ENCODE data around the gene KRT82.

Gene KRT82

DNA sequence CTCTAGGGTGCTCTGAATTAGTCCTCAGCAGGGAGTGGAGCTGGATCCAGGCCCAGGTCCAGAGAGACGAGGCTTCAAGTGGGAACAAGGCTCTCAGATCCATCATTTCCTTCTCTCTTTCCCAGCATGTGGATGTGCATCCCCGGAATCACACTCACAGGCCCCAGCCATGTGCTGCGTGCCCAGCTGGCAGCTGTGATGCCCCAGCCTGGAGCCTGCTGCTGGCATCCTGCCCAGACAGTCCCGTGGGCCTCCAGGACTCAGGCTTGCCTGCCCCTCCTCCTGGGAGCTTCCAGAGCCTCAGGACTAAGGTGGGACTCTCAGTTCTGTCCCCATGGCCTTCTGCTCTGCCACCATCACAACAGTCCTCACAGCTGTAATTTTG, 14.5 kb downstream of the KRT82 start:
- Histone ChIP-seq H3K27ac (ENCODE audit: low read length) (no peak overlapping the region), H3K36me3 (ENCODE audit: control insufficient read depth in 1 of 2, insufficient read depth in 2 of 2, low read length in 2 of 2) (no peaks in the 10 kb centered on the region), H3K4me3 (ENCODE audit: low read depth in 1 of 2, low read length in 2 of 2) (no peak overlapping the region), H3K4me1 (ENCODE audit: control insufficient read depth in 1 of 2, insufficient read depth in 2 of 2, low read length in 2 of 2) (no peaks in the 10 kb centered on the region), H3K9me3 (ENCODE audit: control insufficient read depth in 1 of 2, low read length in 2 of 2) (no peaks in the 10 kb centered on the region), H3K27me3 (ENCODE audit: low read depth, low read length) (no peaks in the 10 kb centered on the region)

DNA sequence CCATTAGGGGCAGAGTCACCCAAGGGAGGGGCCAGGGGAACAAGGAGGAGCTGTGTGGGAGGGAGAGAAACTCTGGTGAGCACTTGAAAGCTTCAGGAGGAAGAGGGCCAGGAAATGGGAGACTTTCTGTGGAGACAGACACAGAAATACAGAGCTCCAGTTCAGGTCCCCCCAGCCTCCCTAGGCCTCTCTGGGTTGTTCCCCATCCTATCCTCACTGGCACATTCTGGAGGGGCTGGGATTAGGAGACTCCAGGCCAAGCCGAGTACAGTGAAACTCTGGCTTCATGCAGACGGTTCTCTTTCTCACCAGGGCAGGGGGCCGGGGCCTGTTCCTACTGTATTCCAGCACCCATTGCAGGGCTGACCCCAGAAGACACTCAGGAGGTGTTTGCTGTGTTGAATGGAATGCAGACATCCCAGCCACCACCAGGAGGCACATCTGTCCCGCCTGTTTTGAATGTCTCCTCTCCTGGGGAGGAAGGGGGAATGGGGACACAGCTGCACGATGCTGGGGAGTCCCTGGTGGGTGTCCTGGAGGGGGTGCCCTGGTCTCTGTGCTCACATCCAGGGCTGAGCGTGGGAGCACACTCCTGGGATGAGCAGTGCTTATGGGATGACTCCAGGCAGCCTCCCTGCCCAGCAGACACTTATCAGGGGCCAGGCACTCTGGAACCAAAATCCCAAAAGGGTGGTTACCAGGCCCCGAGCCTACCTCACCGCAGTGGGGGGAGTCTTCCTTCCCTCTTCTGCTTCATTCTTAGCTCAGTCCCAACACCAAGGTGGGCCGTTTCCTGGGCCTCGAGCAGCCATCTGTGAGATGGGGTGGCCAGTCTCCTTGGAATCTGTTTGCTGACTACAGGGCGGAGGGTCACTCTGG, 15.2 kb downstream of the KRT82 start:
- Histone ChIP-seq H3K9me3 (ENCODE audit: control insufficient read depth in 1 of 2, low read length in 2 of 2) (no peaks in the 10 kb centered on the region), H3K27me3 (ENCODE audit: low read depth, low read length) (no peaks in the 10 kb centered on the region), H3K4me3 (ENCODE audit: low read depth in 1 of 2, low read length in 2 of 2) (no peak overlapping the region), H3K27ac (ENCODE audit: low read length) (no peak overlapping the region), H3K4me1 (ENCODE audit: control insufficient read depth in 1 of 2, insufficient read depth in 2 of 2, low read length in 2 of 2) (no peaks in the 10 kb centered on the region), H3K36me3 (ENCODE audit: control insufficient read depth in 1 of 2, insufficient read depth in 2 of 2, low read length in 2 of 2) (no peaks in the 10 kb centered on the region)

DNA sequence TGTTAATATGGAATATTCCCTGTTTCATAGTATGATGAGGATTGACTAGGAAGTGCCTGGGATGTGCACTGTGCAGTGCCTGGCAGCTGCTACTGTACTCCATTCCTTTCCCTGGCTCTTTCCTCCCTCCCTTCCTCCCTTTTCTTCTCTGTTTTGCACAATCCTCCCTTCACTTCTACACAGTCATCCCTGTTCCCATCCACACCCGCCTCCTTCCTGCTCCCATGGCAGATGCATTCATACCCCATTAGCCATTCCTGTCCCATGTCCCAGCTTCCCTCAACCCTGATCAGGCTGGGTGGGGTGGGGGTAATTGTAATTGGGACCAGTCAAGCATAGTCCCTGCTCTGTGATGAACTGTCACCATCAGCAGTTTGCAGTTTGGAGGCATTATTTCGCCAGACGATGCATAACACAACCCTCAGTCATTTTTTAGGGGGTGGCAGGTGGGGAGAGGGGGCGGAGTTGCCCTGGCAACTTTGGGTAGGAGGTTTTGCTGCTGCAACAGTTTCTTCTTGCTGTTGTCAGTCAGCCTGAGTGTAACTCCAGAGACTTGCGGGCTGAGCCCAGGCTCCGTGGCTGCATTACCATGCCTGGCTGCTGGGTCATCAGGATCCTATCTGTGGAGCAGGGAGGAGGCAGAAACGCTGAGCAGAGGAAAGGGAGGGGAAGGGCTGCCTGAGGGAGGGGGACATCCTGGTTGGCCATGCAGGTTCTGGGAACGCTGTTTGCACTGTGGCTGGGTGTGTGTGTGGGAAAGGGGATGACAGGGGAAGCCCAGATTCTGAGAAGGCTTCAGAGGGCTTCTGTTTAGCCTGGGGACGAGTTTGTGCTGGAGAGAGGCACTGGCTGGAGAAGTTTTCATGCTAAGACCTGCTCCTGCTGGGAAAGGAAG, 16.6 kb downstream of the KRT82 start:
- H3K36me3 ChIP-seq (ENCODE audit: control insufficient read depth in 1 of 2, insufficient read depth in 2 of 2, low read length in 2 of 2) = no peaks in the 10 kb centered on the region
- H3K4me1 ChIP-seq (ENCODE audit: control insufficient read depth in 1 of 2, insufficient read depth in 2 of 2, low read length in 2 of 2) = no peaks in the 10 kb centered on the region
- no peaks in the 10 kb centered on the region for H3K27me3 ChIP-seq (ENCODE audit: low read depth, low read length)
- H3K27ac ChIP-seq (ENCODE audit: low read length) = no peak overlapping the region
- H3K4me3 ChIP-seq (ENCODE audit: low read depth in 1 of 2, low read length in 2 of 2) = no peak overlapping the region
- H3K9me3 ChIP-seq (ENCODE audit: control insufficient read depth in 1 of 2, low read length in 2 of 2) = no peaks in the 10 kb centered on the region

DNA sequence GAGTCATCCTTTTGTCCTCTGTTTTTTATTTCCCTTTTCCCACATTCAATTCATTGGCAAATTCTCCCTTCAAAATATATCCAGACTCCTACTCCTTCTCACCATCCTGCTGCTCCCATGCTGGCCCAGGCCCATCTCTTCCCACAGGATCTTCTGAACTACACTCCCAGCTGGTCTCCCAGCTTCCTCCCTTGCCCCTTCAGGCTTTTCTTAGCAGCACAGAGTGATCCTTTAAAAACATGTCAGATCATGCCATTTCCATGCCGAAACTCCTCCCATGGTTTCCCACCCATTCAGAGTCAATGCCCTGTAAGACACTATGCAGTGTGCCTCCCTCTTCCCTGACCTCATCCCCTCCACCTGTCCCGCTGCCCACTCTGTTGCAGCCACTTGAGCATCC, 18.3 kb downstream of the KRT82 start:
- Histone ChIP-seq H3K4me1 (ENCODE audit: control insufficient read depth in 1 of 2, insufficient read depth in 2 of 2, low read length in 2 of 2) (no peaks in the 10 kb centered on the region), H3K4me3 (ENCODE audit: low read depth in 1 of 2, low read length in 2 of 2) (no peak overlapping the region), H3K9me3 (ENCODE audit: control insufficient read depth in 1 of 2, low read length in 2 of 2) (no peaks in the 10 kb centered on the region), H3K36me3 (ENCODE audit: control insufficient read depth in 1 of 2, insufficient read depth in 2 of 2, low read length in 2 of 2) (no peaks in the 10 kb centered on the region), H3K27me3 (ENCODE audit: low read depth, low read length) (no peaks in the 10 kb centered on the region), H3K27ac (ENCODE audit: low read length) (no peak overlapping the region)

DNA sequence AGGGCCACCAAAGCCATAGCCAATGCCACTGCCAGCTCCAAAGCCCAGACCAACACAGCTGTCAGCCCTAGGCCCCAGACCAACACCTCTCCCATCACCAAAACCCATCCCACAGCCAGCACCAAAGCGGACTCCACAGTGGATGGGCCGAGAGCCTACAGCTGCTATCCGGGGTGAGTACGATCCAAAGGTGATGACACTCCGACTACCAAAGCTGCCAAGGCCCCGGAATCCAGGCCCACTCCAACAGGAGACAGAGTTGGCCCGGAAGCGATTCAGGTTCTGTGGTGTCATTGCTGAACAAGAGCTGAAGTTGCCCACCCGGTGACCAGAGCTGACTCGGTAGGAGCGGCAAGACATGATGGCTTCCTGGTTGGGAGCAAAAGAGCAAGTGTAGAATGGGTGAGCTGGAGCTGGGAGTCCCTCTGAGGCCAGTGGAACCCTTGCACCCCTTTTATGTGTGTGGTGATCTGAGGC, 20.9 kb downstream of the KRT82 start, which contains the start of gene KRT84:
Gene KRT84, minus strand, starts transcription at position 427 of the 477 bp plus-strand sequence. Its CDS starts 67 bp downstream, at position 360.
- Histone ChIP-seq H3K27ac (ENCODE audit: low read length) (no peak within 1 kb of the TSS), H3K9me3 (ENCODE audit: control insufficient read depth in 1 of 2, low read length in 2 of 2) (no peaks in the 10 kb centered on the region), H3K4me1 (ENCODE audit: control insufficient read depth in 1 of 2, insufficient read depth in 2 of 2, low read length in 2 of 2) (no peaks in the 10 kb centered on the region), H3K4me3 (ENCODE audit: low read depth in 1 of 2, low read length in 2 of 2) (no peak within 1 kb of the TSS), H3K27me3 (ENCODE audit: low read depth, low read length) (no peaks in the 10 kb centered on the region), H3K36me3 (ENCODE audit: control insufficient read depth in 1 of 2, insufficient read depth in 2 of 2, low read length in 2 of 2) (no peaks in the 10 kb centered on the region)

DNA sequence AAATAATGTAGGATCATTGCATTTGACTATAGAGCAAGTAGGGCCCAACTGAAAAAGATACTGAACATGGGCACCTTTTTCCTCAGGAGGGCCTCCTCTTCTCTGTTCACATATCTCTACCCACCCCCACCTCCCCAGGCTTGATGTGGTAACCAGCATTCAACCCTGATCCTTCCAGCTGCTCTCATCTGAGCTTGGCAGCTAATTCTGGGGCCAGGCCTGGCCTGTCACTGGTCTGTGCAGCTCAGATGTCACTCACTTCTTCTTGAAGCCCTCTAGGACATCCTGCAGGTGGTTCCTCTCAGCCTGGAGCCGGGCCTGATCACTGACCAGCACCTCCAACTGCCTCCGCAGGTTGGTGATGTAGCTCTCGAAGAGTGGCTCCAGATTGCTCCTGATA, 22.8 kb downstream of the KRT82 start:
- no peaks in the 10 kb centered on the region for H3K36me3 ChIP-seq (ENCODE audit: control insufficient read depth in 1 of 2, insufficient read depth in 2 of 2, low read length in 2 of 2)

DNA sequence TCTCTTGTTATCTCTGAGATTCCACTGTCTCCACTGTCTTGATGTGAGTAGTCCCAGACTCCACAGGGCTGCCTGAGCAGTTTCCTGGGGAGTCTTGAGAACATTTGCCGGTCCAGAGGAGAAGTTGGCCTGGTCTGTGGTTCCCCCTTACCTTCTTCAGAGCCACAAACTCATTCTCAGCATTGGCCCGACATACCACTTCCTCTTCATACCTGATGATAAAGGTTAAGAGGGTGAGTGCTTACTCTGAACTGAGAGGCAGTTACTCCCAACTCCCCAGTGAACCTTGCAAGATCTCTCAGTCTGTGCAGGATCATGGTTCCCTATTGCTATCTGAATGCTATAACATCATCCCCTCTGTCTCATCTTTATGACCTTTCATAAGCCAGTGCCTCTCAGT, 23.3 kb downstream of the KRT82 start:
- Histone ChIP-seq H3K4me1 (ENCODE audit: control insufficient read depth in 1 of 2, insufficient read depth in 2 of 2, low read length in 2 of 2) (no peaks in the 10 kb centered on the region), H3K27me3 (ENCODE audit: low read depth, low read length) (no peaks in the 10 kb centered on the region), H3K36me3 (ENCODE audit: control insufficient read depth in 1 of 2, insufficient read depth in 2 of 2, low read length in 2 of 2) (no peaks in the 10 kb centered on the region), H3K9me3 (ENCODE audit: control insufficient read depth in 1 of 2, low read length in 2 of 2) (no peaks in the 10 kb centered on the region), H3K4me3 (ENCODE audit: low read depth in 1 of 2, low read length in 2 of 2) (no peak overlapping the region), H3K27ac (ENCODE audit: low read length) (no peak overlapping the region)

More for the DNA sequence above, 22.8 kb downstream of the KRT82 start:
- no peaks in the 10 kb centered on the region for H3K27me3 ChIP-seq (ENCODE audit: low read depth, low read length)
- no peak overlapping the region for H3K27ac ChIP-seq (ENCODE audit: low read length)
- H3K4me3 ChIP-seq (ENCODE audit: low read depth in 1 of 2, low read length in 2 of 2) = no peak overlapping the region
- no peaks in the 10 kb centered on the region for H3K9me3 ChIP-seq (ENCODE audit: control insufficient read depth in 1 of 2, low read length in 2 of 2)
- H3K4me1 ChIP-seq (ENCODE audit: control insufficient read depth in 1 of 2, insufficient read depth in 2 of 2, low read length in 2 of 2) = no peaks in the 10 kb centered on the region

DNA sequence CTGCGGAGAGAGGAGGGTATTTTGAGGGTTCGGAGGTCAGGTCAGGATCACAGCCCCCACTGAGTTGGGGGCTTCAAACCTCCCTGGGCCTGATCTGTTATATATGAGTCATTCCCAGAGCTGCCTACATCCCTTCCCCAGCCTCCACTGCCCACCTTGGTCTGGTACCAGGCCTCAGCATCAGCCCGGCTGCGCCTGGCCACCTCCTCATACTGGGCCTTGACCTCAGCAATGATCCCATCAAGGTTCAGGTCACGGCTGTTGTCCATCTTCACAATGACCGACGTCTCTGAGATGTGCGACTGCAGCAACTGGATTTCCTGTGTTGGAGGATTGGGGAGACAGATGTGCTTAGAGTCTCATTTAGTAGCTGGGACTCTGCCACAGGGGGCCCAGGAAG, 24.9 kb downstream of the KRT82 start:
- Histone ChIP-seq H3K36me3 (ENCODE audit: control insufficient read depth in 1 of 2, insufficient read depth in 2 of 2, low read length in 2 of 2) (no peaks in the 10 kb centered on the region), H3K4me1 (ENCODE audit: control insufficient read depth in 1 of 2, insufficient read depth in 2 of 2, low read length in 2 of 2) (no peaks in the 10 kb centered on the region), H3K4me3 (ENCODE audit: low read depth in 1 of 2, low read length in 2 of 2) (no peak overlapping the region), H3K27me3 (ENCODE audit: low read depth, low read length) (no peaks in the 10 kb centered on the region), H3K27ac (ENCODE audit: low read length) (no peak overlapping the region), H3K9me3 (ENCODE audit: control insufficient read depth in 1 of 2, low read length in 2 of 2) (no peaks in the 10 kb centered on the region)

DNA sequence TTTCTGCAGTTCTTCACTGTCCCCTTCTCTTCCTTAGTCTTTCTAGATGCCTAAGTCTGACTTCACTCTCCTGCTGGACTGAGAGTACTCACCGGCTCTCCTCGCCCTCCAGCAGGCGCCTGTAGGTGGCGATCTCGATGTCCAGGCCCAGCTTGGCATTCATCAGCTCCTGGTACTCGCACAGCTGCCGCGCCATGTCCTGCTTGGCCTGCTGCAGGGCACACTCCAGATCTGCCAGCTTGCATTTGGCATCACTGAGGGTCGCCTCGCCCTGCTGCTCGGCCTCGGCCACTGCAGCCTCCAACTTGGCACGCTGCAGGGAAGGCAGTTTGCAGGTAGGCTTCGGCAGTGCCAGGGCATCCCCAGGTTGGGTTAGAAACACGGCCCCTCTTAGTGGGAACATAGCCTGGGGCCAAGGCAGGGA, 25.9 kb downstream of the KRT82 start:
- Histone ChIP-seq H3K9me3 (ENCODE audit: control insufficient read depth in 1 of 2, low read length in 2 of 2) (no peaks in the 10 kb centered on the region), H3K4me3 (ENCODE audit: low read depth in 1 of 2, low read length in 2 of 2) (no peak overlapping the region), H3K36me3 (ENCODE audit: control insufficient read depth in 1 of 2, insufficient read depth in 2 of 2, low read length in 2 of 2) (no peaks in the 10 kb centered on the region), H3K4me1 (ENCODE audit: control insufficient read depth in 1 of 2, insufficient read depth in 2 of 2, low read length in 2 of 2) (no peaks in the 10 kb centered on the region), H3K27me3 (ENCODE audit: low read depth, low read length) (no peaks in the 10 kb centered on the region), H3K27ac (ENCODE audit: low read length) (no peak overlapping the region)

DNA sequence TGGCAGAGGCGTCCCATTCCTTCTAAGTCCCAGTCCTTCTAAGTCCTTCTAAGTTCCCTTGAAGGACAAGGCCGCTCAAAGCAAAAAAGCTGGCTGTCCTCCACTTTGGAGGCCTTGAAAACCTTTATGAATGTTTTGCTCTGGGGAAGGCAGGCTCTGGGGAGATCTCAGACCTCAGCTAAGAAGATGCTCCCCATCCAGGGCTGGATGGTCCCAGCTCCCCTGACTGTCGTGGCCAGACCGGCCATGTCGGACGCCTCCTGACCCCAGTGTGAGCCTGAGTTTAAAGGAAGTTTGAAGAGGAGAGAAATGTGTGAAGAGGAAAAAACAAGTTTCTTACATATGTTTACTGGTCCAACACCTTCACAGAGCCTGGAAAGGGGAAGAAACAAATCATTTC, 26.6 kb downstream of the KRT82 start:
- no peaks in the 10 kb centered on the region for H3K36me3 ChIP-seq (ENCODE audit: control insufficient read depth in 1 of 2, insufficient read depth in 2 of 2, low read length in 2 of 2)
- H3K9me3 ChIP-seq (ENCODE audit: control insufficient read depth in 1 of 2, low read length in 2 of 2) = no peaks in the 10 kb centered on the region
- H3K27me3 ChIP-seq (ENCODE audit: low read depth, low read length) = no peaks in the 10 kb centered on the region
- H3K27ac ChIP-seq (ENCODE audit: low read length) = no peak overlapping the region
- no peak overlapping the region for H3K4me3 ChIP-seq (ENCODE audit: low read depth in 1 of 2, low read length in 2 of 2)
- H3K4me1 ChIP-seq (ENCODE audit: control insufficient read depth in 1 of 2, insufficient read depth in 2 of 2, low read length in 2 of 2) = no peaks in the 10 kb centered on the region

DNA sequence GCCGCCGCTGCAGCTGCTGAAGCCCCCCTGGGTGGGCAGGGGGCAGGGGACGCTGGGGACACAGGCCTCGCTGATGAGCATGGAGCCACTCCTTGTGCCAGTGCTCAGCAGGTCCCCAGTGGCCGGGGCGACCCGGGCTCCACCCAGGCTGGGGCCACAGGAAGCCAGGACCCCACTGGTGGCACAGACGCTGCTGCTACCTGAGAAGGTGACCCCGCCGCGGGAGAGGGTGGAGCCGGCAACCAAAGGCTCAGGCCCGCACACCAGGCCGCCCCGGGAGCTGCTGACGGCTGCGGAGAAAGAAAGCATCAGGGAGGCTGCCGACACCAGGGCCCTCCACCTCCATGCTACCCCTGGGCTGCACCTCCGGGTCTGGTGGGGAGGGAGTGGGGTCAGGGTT, 28.0 kb downstream of the KRT82 start:
- Histone ChIP-seq H3K9me3 (ENCODE audit: control insufficient read depth in 1 of 2, low read length in 2 of 2) (peaks cover 0 to 2% of the 10 kb centered on the region in 2 donors), H3K27ac (ENCODE audit: low read length) (no peak overlapping the region), H3K4me3 (ENCODE audit: low read depth in 1 of 2, low read length in 2 of 2) (no peak overlapping the region), H3K4me1 (ENCODE audit: control insufficient read depth in 1 of 2, insufficient read depth in 2 of 2, low read length in 2 of 2) (no peaks in the 10 kb centered on the region), H3K27me3 (ENCODE audit: low read depth, low read length) (no peaks in the 10 kb centered on the region), H3K36me3 (ENCODE audit: control insufficient read depth in 1 of 2, insufficient read depth in 2 of 2, low read length in 2 of 2) (no peaks in the 10 kb centered on the region)

All from muscle layer of duodenum (tissue), 2 donors.